Neural progenitor cell (in vitro differentiated cells): Measurements from ENCODE around the gene OR6M1.

Source experiments
- CTCF ChIP-seq: fragments of 200-600 bp; sonication (generic); IDR thresholded peaks from 2 replicates; pipeline ENCODE4 v1.5.1; 2017; ENCODE audit warnings: antibody characterized with exemption, mild to moderate bottlenecking
- EZH2phosphoT487 ChIP-seq: fragments of 200-600 bp; sonication (generic); IDR thresholded peaks from 2 replicates; pipeline ENCODE4 v1.6.1; 2017; ENCODE audit warnings: antibody characterized with exemption

- TF ChIP-seq CTCF (no peak), EZH2phosphoT487 (no peak)
These were observed 45.0 kb upstream of the OR6M1 start for GRCh38 chr11:123851110-123851509.
